ENCODE measurements around the gene KLHL40.

Gene KLHL40

DNA sequence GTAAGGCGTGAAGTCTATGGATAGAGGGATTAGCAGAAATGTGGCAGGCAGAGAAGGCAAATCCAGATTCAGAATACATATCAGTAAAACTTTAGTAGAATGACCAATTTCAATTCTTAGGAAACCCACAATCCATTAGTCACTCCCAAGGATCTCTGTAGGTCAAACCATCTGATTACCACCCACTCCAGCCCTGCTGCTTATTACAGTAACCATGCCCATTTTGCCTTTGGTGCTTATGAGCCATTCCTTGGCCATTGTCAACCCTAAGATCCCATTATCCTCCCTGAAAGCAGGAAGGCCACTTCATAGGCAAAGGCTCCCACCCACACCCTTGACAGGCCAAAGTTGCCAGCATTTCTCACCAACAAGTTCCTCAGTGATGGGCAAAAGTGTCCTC is 5.1 kb upstream of the KLHL40 start:
- CTCF ChIA-PET = no interaction called here
- TF ChIP-seq, protein P1, sequence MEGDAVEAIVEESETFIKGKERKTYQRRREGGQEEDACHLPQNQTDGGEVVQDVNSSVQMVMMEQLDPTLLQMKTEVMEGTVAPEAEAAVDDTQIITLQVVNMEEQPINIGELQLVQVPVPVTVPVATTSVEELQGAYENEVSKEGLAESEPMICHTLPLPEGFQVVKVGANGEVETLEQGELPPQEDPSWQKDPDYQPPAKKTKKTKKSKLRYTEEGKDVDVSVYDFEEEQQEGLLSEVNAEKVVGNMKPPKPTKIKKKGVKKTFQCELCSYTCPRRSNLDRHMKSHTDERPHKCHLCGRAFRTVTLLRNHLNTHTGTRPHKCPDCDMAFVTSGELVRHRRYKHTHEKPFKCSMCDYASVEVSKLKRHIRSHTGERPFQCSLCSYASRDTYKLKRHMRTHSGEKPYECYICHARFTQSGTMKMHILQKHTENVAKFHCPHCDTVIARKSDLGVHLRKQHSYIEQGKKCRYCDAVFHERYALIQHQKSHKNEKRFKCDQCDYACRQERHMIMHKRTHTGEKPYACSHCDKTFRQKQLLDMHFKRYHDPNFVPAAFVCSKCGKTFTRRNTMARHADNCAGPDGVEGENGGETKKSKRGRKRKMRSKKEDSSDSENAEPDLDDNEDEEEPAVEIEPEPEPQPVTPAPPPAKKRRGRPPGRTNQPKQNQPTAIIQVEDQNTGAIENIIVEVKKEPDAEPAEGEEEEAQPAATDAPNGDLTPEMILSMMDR (IDR thresholded peaks at IDR 0.05; ENCODE audit: insufficient read depth, low read length, missing control alignments) = no peak

DNA sequence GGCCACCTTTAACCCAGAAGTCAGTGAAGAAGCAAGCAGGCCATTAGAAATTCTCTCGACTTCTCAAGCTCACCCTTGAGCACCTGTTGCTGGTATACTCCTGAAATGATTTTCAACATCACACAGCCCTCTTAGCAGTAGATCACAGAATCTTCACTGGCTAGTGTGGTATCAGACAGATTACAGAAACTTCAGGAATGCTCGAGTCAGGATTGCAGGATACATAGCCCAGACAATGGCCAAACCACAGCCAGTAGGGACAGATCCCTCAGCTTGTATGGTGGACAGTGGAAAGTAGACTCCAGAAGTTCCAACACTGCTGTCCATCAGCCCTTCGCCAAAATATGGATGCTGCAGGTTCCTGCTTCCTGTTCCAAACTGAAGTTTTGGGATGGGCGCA is 4.5 kb upstream of the KLHL40 start:
- no peak overlapping the region for H3K4me3 ChIP-seq (ENCODE audit: low read depth, low read length)
- DNase-seq (ENCODE audit: low read depth, low spot score) = no peak
- TF ChIP-seq, protein P1 (IDR thresholded peaks at IDR 0.05; ENCODE audit: insufficient read depth, low read length, missing control alignments) = no peak
- ChIA-PET POLR2A (no interaction called here), CTCF (interaction anchor here (1.2 kb wide), 1 partner anchor 26 kb away, joined by 3 read pairs; no protein-coding TSS in a partner anchor)

More for the DNA sequence above, 5.1 kb upstream of the KLHL40 start:
- no peak for DNase-seq (ENCODE audit: low read depth, low spot score)
- POLR2A ChIA-PET = no interaction called here
- no peak overlapping the region for H3K4me3 ChIP-seq (ENCODE audit: low read depth, low read length)

DNA sequence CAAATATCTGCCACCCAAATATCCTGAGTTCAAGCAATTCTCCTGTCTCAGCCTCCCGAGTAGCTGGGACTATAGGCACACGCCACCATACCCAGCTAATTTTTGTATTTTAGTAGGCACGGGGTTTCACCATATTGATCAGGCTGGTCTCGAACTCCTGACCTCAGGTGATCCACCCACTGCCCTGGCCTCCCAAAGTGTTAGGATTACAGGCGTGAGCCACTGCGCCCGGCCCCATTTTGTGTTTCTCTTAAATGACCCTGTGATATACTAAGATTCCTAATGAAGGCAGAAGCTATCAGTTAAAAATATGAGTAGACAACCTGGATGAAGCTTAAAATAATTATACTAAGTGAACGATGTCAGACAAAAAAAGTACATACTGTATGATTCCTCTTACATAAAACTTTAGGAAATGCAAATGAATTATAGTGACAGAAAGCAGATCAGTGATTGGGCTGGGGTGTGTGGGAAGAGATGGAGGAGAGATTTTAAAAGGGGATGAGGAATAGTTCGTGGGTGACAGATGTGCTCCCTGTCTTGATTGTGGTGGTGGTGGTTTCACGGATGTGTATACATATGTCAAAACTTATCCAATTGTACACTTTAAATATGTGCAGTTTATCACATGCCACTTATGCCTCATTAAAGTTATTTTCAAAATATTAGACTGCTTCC is 3.8 kb upstream of the KLHL40 start:
- ChIA-PET CTCF (interaction anchor here (1.2 kb wide), 1 partner anchor 27 kb away, joined by 3 read pairs; no protein-coding TSS in a partner anchor), POLR2A (no interaction called here)
- no peak for DNase-seq (ENCODE audit: low read depth, low spot score)

DNA sequence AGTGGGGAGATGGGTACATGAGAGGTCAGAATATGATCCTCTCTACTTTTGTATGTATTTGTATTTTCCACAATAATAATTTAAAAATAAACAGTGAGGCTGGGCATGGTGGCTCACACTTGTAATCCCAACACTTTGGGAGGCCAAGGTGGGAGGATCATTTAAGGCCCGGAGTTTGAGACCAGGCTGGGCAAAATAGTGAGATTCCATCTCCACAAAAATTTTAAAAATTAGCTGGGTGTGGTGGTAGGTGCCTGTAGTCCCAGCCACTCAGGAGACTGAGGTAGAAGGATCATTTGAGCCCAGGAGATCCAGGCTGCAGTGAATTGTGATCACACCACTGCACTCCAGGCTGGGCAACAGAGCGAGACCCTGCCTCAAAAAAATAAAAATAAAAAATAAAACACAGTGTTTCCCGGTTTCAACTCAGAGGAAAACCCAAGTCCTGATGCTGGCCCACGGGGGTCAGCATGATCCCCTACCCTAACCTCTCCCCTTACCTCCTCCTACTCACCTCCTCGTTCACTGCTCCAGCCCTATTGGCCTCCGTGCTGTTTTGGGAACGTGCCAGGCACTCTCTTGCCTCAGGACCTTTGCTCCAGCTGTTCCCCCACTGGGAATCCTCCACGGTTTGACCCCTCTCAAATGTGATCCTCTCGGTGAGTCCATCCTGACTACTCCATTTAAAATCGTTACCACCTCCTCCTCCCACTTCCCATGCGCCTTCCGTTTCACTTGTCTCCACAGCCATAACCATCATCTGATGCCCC is 2.9 kb upstream of the KLHL40 start:
- TF ChIP-seq, protein P1 (IDR thresholded peaks at IDR 0.05; ENCODE audit: insufficient read depth, low read length, missing control alignments) = no peak
- POLR2A ChIA-PET = no interaction called here
- CTCF ChIA-PET = no interaction called here

More for the DNA sequence above, 3.8 kb upstream of the KLHL40 start:
- no peak overlapping the region for H3K4me3 ChIP-seq (ENCODE audit: low read depth, low read length)
- TF ChIP-seq, protein P1 (IDR thresholded peaks at IDR 0.05; ENCODE audit: insufficient read depth, low read length, missing control alignments) = no peak

DNA sequence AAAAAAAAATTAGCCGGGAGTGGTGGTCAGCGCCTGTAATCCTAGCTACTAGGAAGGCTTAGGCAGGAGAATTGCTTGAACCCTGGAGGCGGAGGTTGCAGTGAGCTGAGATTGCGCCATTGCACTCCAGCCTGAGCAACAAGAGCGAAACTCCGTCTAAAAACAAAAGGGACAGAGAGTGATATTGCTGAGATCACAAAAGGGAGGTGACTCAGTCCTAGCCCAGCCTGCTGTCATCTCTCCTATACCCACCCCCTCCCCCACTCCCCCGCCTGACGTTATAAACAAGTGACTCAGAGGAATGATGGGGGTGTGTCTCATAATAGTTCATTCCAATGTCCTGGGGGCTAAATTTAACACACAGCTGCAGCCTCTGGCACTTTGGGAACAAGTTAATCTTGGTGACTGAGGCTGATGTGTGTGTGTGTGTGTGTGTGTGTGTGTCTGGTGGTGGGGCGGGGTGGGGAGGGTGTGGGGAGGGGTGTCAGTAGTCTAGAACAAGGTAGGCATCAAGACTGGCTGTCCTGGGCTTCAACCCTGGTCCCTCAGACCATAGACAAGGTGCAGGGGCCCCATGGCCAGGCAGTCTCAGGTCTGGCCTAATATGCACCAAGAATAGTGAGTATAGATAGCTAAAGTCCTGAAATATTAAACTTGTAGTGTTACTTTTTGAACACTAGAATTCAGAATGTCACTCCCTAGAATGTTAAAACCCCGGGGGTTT is 1.3 kb upstream of the KLHL40 start:
- ChIA-PET CTCF (interaction anchor here (0.9 kb wide), 1 partner anchor 32 kb away, joined by 3 read pairs; no protein-coding TSS in a partner anchor), POLR2A (interaction anchor here (0.6 kb wide), 1 partner anchor 63 kb away, joined by 3 read pairs; no protein-coding TSS in a partner anchor)
- peak; percentile 77 for DNase-seq (ENCODE audit: low read depth, low spot score)
- TF ChIP-seq, protein P1 (IDR thresholded peaks at IDR 0.05; ENCODE audit: insufficient read depth, low read length, missing control alignments) = no peak
- no peak overlapping the region for H3K4me3 ChIP-seq (ENCODE audit: low read depth, low read length)

More for the DNA sequence above, 2.9 kb upstream of the KLHL40 start:
- H3K4me3 ChIP-seq (ENCODE audit: low read depth, low read length) = no peak overlapping the region
- DNase-seq (ENCODE audit: low read depth, low spot score) = no peak
